ENCODE measurements around the gene PBX1.

DNA sequence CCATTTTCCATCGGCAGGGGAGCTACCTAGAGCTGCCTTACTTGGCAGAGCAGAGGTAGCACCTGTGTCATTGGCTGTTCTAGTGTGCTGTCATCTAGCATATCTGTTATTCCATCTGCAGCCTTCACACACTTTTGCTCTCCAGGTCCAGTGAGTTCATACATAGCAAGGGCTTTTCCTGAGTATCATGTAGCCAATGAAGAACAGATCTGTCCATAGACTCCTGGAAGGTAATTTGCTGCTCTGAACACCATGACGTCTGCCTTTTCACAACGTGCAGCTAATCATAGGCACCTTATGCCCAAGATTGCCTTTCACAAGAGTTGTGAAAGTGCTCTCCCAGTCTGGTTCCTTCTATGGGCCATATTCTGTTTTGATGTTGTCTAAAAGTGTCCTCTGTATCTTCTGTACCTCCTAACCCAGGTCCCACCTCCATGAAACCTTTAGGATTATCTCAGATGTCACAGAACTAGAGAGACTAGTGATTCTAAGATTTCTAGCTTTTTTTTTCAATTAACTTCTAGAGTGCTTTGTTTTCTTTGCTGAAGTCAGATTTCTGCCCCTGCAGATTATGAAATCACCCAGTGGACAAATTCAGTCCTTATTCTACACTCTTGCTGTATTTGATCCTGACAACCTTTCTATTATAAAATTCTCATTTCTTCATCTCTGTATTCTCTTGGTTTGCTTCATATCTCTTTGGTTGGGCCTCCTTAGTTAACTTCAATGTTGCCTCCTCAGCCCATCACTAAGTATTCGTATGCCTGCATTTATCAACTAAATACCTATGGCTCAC is 134.8 kb downstream of the PBX1 start:
- TF ChIP-seq, protein P1, sequence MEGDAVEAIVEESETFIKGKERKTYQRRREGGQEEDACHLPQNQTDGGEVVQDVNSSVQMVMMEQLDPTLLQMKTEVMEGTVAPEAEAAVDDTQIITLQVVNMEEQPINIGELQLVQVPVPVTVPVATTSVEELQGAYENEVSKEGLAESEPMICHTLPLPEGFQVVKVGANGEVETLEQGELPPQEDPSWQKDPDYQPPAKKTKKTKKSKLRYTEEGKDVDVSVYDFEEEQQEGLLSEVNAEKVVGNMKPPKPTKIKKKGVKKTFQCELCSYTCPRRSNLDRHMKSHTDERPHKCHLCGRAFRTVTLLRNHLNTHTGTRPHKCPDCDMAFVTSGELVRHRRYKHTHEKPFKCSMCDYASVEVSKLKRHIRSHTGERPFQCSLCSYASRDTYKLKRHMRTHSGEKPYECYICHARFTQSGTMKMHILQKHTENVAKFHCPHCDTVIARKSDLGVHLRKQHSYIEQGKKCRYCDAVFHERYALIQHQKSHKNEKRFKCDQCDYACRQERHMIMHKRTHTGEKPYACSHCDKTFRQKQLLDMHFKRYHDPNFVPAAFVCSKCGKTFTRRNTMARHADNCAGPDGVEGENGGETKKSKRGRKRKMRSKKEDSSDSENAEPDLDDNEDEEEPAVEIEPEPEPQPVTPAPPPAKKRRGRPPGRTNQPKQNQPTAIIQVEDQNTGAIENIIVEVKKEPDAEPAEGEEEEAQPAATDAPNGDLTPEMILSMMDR (IDR thresholded peaks at IDR 0.05; ENCODE audit: low read length): no peak
- no peak for TF ChIP-seq EZH2phosphoT487 (IDR thresholded peaks at IDR 0.05; ENCODE audit: low read length)
